Thyroid gland (tissue), 4 donors: ENCODE measurements around the gene PEPD. TPM values are rescaled to one million over a fixed set of nuclear protein-coding genes. Genes with fewer than 3 reads are reported as not detected.

ENCODE experiments used
- DNase-seq, 2 donors: peaks; one replicate each; pipeline ENCODE4 v3.0.0-alpha.2; 2019
- H3K27ac ChIP-seq, 3 donors: fragments of 200-600 bp; sonication (generic); 1 replicate in 2 of 3; 2 replicates in 1 of 3; pipeline ENCODE4 v1.5.1; 2016 to 2019; ENCODE audit warnings: mild to moderate bottlenecking in 1 of 3, moderate library complexity in 1 of 3
- H3K27me3 ChIP-seq: fragments of 200-600 bp; sonication (generic); one replicate; pipeline ENCODE4 v1.5.1; 2019
- H3K36me3 ChIP-seq, 2 donors: fragments of 200-600 bp; sonication (generic); one replicate each; pipeline ENCODE4 v1.5.1; 2016 to 2019
- H3K4me1 ChIP-seq, 2 donors: fragments of 200-600 bp; sonication (generic); one replicate each; pipeline ENCODE4 v1.5.1; 2017 to 2019
- H3K4me3 ChIP-seq, 3 donors: fragments of 200-600 bp; sonication (generic); replicated peaks in 1 of 3; 1 replicate in 2 of 3; 2 replicates in 1 of 3; pipeline ENCODE4 v1.5.1; 2016; ENCODE audit warnings: mild to moderate bottlenecking in 1 of 3
- H3K9me3 ChIP-seq: fragments of 200-600 bp; sonication (generic); one replicate; pipeline ENCODE4 v1.5.1; 2017
- CTCF ChIP-seq, 6 experiments: fragments of 200-600 bp in 3 of 6; fragments of 450-650 bp in 3 of 6; sonication (generic) in 3 of 6; IDR thresholded peaks; one replicate each; pipeline ENCODE4 v1.5.1; 2016 to 2019; ENCODE audit warnings: antibody characterized with exemption in 6 of 6, mild to moderate bottlenecking in 2 of 6, inconsistent platforms in 1 of 6, moderate library complexity in 1 of 6
- POLR2A ChIP-seq, 2 donors: fragments of 450-650 bp; IDR thresholded peaks; one replicate each; pipeline ENCODE4 v1.6.1; 2017; ENCODE audit warnings: antibody characterized with exemption in 2 of 2, mild to moderate bottlenecking in 2 of 2, moderate library complexity in 1 of 2
- WGBS, 2 donors: methylation state at CpG; one replicate each; pipeline ENCODE4 v1.1.5; 2017; 5-methylcytosine and 5-hydroxymethylcytosine counted together
- intact Hi-C: fragments of 100-400 bp; cut with DNase I; formaldehyde crosslinking; loops from one replicate; pipeline ENCODE4 v1.15.1; 2023
- total RNA-seq, 4 donors: library from RNA; depleted of rRNA; stranded (reverse); fragments of >200 nt; gene quantifications; one replicate each; pipeline ENCODE4 v1.2.3, GENCODE V29; 2016

The PEPD gene
- total RNA-seq, 4 donors from 2014 or later: 76.8 to 121 (median 102) TPM

- Histone ChIP-seq H3K27ac (no peak overlapping the region), H3K9me3 (no peaks in the 10 kb centered on the region), H3K36me3 (no peaks in the 10 kb centered on the region), H3K4me1 (no peaks in the 10 kb centered on the region), H3K4me3 (no peak overlapping the region), H3K27me3 (no peaks in the 10 kb centered on the region)
- TF ChIP-seq CTCF (IDR thresholded peaks at IDR 0.05): no peak
- TF ChIP-seq POLR2A (IDR thresholded peaks at IDR 0.05): no peak
- DNase-seq: no peak
- intact Hi-C loops: no loop called here
- 75 to 80% methylated on average over 16 to 17 of the region's 17 CpGs for WGBS, 2 donors
Observed at GRCh38 chr19:33553530-33554310, 32.1 kb upstream of the PEPD start.

- no peaks in the 10 kb centered on the region for H3K36me3 ChIP-seq
- H3K9me3 ChIP-seq: no peaks in the 10 kb centered on the region
- no peak for DNase-seq
- no peaks in the 10 kb centered on the region for H3K27me3 ChIP-seq
- H3K27ac ChIP-seq: no peak overlapping the region
- H3K4me3 ChIP-seq: no peak overlapping the region
- 97 to 100% methylated on average over 4 of the region's 4 CpGs for WGBS, 2 donors
- intact Hi-C loops: no loop called here
- H3K4me1 ChIP-seq: no peaks in the 10 kb centered on the region
- no peak for TF ChIP-seq POLR2A (IDR thresholded peaks at IDR 0.05)
- TF ChIP-seq CTCF (IDR thresholded peaks at IDR 0.05): no peak
Observed at GRCh38 chr19:33552928-33553279, 31.3 kb upstream of the PEPD start.

- 79 to 84% methylated on average over 18 of the region's 18 CpGs for WGBS, 2 donors
- intact Hi-C loops: no loop called here
- H3K36me3 ChIP-seq: no peaks in the 10 kb centered on the region
- no peak overlapping the region for H3K27ac ChIP-seq
- H3K4me1 ChIP-seq: no peaks in the 10 kb centered on the region
- H3K27me3 ChIP-seq: no peaks in the 10 kb centered on the region
- DNase-seq: no peak
- no peak overlapping the region for H3K4me3 ChIP-seq
- no peak for TF ChIP-seq CTCF (IDR thresholded peaks at IDR 0.05)
- no peak for TF ChIP-seq POLR2A (IDR thresholded peaks at IDR 0.05)
- no peaks in the 10 kb centered on the region for H3K9me3 ChIP-seq
Observed at GRCh38 chr19:33552191-33552927, 30.8 kb upstream of the PEPD start.

GRCh38 chr19:33551676-33552075 lies 30.1 kb upstream of the PEPD start:
- TF ChIP-seq POLR2A (IDR thresholded peaks at IDR 0.05): no peak
- no peak for TF ChIP-seq CTCF (IDR thresholded peaks at IDR 0.05)
- Histone ChIP-seq H3K4me1 (no peaks in the 10 kb centered on the region), H3K9me3 (no peaks in the 10 kb centered on the region), H3K4me3 (no peak overlapping the region), H3K27ac (no peak overlapping the region), H3K27me3 (no peaks in the 10 kb centered on the region), H3K36me3 (no peaks in the 10 kb centered on the region)
- WGBS, 2 donors: 76 to 82% methylated on average over 3 to 5 of the region's 6 CpGs
- no peak for DNase-seq
- intact Hi-C loops: no loop called here

DNA sequence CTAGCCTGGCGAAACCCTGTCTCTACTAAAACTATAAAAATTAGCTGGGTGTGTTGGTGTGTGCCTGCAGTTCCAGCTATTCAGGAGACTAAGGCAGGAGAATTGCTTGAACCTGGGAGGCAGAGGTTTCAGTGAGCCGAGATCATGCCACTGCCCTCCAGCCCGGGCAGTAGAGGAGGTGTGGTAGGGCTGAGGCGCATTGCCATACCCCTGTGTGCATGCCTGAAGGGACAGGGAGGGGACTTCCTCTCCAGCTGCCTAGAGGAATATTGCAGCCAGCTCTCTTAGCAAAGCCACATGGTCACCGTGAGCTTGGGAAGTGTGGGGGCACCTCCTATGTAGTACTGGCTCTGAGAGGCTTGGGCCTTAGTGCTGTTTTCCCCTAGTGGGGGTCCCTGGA lies 29.2 kb upstream of the PEPD start:
- TF ChIP-seq POLR2A (IDR thresholded peaks at IDR 0.05) (no peak), CTCF (IDR thresholded peaks at IDR 0.05) (no peak)
- WGBS, 2 donors: 64 to 72% methylated on average over 4 to 5 of the region's 5 CpGs
- H3K27ac ChIP-seq: no peak overlapping the region
- H3K4me1 ChIP-seq: no peaks in the 10 kb centered on the region
- H3K36me3 ChIP-seq: no peaks in the 10 kb centered on the region
- H3K27me3 ChIP-seq: no peaks in the 10 kb centered on the region
- intact Hi-C loops: no loop called here
- no peak overlapping the region for H3K4me3 ChIP-seq
- no peak for DNase-seq
- no peaks in the 10 kb centered on the region for H3K9me3 ChIP-seq
